ENCODE results near the gene GNPDA1.

Gene GNPDA1

DNA sequence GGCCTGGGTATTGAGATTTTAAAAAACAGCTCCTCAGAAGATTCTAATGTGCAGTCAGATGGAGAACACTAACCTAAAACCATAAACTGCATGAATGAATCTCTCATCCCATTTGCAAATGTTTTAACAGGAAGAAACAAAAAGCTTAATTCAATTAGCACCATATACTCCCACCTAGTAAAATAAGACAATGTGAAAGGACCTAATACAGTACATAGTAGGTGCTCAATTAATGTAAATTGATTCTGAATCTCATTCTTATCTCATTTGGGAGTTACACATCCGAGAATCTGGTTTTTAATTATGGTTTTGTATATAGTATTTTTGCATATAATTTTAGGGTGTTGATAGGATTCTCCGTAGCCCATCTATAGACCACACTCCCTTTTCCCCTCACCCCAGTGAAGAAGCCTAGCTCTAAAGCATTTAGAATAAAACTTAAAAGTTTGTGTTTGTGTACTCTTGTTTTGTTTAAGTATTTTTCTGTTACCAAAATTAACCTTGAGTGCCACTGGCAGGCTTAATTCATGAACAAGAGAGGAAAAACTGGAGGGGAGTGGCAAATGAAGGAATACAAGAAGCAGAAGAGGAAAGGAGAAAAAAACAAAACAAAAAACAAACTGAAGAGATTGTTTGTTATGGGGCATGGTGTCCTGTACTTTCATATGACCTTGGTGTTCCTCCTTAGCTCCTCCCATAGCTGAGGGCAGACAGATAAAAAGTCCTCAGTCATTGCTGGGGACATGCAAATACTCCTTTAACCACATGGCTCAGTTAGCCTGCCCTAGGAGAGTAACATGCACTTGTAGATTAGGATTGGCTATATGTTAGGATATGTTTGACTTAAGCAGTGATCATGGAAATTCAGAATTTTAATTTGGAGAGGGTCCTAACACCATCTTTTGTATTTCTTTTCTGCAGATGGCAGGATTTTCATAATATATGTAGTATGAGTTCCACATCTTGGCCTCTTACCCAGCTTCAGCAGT lies 42.8 kb downstream of the GNPDA1 start:
- no peak for TF ChIP-seq JUND (IDR thresholded peaks at IDR 0.05; ENCODE audit: low read depth)
- peak in 1 of 2 experiments; percentile 26 for DNase-seq (ENCODE audit: low read depth in 1 of 2, low spot score in 1 of 2)

DNA sequence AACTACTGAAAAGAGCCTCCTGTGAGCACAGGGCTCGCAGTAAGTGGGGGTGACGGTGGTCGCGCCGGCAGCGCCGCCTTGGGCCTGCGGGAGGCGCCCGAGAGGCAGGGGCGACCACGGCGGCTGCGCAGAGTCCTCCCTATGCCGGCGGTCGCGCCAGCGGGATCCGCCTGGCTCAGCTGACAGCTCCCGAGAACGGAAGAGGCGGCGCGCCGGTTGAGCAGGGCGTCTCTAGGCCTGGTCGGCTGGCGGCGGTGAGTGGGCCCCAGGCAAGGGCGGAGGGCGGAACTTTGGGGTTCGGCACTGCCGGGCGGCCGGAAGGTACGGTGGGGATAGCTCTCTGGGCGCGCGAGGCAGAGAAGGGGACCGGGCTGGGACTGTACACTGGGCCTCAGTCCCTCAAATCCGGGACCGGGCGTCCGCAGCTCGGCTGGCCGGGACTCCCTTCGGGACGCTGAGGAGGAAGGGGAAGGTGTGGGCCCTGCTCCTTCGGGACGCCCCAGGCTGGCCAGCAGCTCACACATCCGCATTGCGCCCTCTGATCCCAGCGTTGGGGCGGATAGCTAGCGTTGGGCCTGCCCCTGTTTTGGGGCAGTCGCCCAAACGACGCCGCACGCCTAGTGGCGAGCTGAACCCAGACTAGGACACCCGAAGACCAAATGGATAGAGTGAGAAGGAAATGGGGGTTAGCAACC lies 43.8 kb downstream of the GNPDA1 start, which contains the start of gene RNF14:
Gene RNF14, plus strand, starts transcription at position 192 of the 695 bp plus-strand sequence. CDS start 4,484 bp downstream, outside the sequence.
- TF ChIP-seq JUND (IDR thresholded peaks at IDR 0.05; ENCODE audit: low read depth) = no peak
- peak; percentile 93 to 95 for DNase-seq (ENCODE audit: low read depth in 1 of 2, low spot score in 1 of 2)
- in situ Hi-C loops (cut with HindIII; ENCODE audit: low pct_unique_long_range_greater_than_20kb, low sequenced_read_pairs) = no loop called here

More for the DNA sequence above, 42.8 kb downstream of the GNPDA1 start:
- in situ Hi-C loops (cut with HindIII; ENCODE audit: low pct_unique_long_range_greater_than_20kb, low sequenced_read_pairs) = no loop called here

DNA sequence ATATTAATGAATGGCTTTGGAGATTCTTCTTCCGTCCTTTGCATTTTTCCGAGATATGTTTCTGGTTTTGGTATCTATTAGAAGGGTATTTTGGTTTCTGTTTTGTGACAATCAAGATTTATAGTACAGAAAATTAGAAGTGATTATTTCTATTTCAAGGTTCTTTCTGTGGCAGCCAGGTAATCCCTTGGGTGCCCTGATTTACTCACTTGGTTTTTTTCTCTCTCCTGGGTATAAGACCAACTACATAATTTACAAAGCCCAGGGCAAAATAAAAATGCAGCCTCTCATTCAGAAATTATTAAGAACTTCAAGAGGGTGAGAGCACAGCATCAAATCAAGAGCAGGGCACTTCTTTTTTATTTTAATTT lies 45.9 kb downstream of the GNPDA1 start:
- in situ Hi-C loops (cut with HindIII; ENCODE audit: low pct_unique_long_range_greater_than_20kb, low sequenced_read_pairs) = no loop called here
- no peak for TF ChIP-seq JUND (IDR thresholded peaks at IDR 0.05; ENCODE audit: low read depth)
- DNase-seq (ENCODE audit: low read depth in 1 of 2, low spot score in 1 of 2) = no peak

DNA sequence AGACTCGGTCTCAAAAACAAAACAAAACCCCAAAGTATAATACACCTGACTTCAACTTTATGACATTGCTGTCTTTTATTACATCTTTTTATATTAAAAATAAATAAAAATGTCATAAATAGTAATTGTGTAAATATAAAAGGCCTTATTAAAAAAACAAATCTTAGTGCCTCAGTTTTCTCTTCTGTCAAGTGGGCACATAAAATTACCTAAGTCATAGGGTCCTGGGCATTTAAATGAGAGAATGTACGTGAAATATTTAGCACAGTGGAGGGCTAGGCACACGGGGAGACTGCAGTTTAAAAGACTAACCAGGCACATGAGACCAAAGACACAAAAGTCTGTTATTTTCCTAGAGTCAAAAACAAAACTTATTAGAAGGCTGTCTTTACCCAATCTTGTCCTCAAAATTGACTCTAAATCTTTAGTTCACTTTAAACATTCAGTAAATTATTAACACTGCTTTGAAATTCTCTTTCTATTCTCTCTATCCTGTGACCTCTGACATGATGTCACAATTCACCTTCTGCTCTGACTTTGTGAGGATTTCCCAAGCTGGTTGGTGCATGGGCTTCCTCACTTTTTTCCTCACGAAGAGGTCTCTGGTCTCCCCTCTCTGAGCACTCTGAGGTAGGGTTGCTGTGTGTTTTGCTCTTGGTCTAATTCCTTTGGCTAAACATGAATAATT lies 46.4 kb downstream of the GNPDA1 start:
- no peak for TF ChIP-seq JUND (IDR thresholded peaks at IDR 0.05; ENCODE audit: low read depth)
- no peak for DNase-seq (ENCODE audit: low read depth in 1 of 2, low spot score in 1 of 2)
- in situ Hi-C loops (cut with HindIII; ENCODE audit: low pct_unique_long_range_greater_than_20kb, low sequenced_read_pairs) = no loop called here

DNA sequence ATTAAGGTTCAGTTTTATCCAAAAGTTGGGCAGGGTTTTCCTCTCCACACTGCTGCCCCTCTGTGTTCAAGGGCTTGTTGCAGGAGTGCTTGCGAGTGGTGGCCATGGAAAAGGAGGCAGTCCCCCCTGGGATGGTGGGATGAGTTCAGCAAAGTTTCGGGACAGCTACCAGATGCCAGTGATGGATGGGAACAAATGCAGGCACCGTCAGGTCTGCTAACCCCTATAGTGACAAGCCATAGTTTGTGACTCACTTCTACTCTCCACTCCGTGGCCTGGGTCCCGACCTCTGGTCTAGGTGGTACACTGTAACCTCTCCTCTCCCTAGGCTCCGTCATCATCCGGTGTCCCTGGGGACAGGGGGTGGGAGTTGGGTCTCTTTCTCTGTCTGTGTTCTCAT lies 47.8 kb downstream of the GNPDA1 start:
- in situ Hi-C loops (cut with HindIII; ENCODE audit: low pct_unique_long_range_greater_than_20kb, low sequenced_read_pairs) = no loop called here
- TF ChIP-seq JUND (IDR thresholded peaks at IDR 0.05; ENCODE audit: low read depth) = no peak
- DNase-seq (ENCODE audit: low read depth in 1 of 2, low spot score in 1 of 2) = no peak

DNA sequence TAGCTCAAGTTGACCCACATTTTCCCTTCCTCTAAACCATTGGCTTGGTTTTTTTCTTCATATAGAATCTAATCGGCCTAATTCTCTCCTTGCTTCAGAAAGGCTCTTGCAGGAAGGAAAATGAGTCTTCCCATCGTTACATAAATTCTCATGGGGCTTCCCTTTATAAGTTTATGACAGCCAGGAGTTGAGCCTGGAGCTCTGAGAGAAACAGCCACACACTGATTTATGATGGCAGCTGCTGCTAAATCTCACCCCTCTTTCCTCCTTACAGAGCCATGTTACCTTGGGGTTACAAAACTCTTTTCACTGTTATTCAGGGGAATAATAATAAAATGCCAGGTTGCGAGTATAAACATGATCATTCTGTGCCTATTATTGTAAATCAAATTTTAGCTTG lies 49.1 kb downstream of the GNPDA1 start:
- TF ChIP-seq JUND (IDR thresholded peaks at IDR 0.05; ENCODE audit: low read depth) = no peak
- DNase-seq (ENCODE audit: low read depth in 1 of 2, low spot score in 1 of 2) = no peak
- in situ Hi-C loops (cut with HindIII; ENCODE audit: low pct_unique_long_range_greater_than_20kb, low sequenced_read_pairs) = no loop called here

DNA sequence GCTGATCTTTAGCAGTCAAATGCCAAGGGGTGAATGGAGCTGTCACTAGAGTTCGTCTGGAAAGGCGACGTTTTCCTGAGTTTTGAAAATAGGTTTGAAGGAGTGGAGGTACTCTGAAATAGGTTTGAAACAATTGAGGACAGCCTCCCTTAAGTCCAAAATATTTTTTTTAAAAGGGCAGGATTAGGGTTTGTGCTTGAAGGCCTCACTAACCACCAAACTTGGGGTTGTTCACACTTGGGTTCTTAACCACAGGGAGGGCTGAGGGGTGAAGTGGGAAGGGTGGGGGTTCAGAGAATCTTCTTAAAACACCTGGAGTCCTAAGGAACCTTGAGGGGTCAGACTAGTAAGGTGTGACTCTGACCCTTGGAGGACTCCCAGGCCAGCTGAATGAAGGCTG lies 51.4 kb downstream of the GNPDA1 start:
- in situ Hi-C loops (cut with HindIII; ENCODE audit: low pct_unique_long_range_greater_than_20kb, low sequenced_read_pairs) = no loop called here
- no peak for TF ChIP-seq JUND (IDR thresholded peaks at IDR 0.05; ENCODE audit: low read depth)
- no peak for DNase-seq (ENCODE audit: low read depth in 1 of 2, low spot score in 1 of 2)

DNA sequence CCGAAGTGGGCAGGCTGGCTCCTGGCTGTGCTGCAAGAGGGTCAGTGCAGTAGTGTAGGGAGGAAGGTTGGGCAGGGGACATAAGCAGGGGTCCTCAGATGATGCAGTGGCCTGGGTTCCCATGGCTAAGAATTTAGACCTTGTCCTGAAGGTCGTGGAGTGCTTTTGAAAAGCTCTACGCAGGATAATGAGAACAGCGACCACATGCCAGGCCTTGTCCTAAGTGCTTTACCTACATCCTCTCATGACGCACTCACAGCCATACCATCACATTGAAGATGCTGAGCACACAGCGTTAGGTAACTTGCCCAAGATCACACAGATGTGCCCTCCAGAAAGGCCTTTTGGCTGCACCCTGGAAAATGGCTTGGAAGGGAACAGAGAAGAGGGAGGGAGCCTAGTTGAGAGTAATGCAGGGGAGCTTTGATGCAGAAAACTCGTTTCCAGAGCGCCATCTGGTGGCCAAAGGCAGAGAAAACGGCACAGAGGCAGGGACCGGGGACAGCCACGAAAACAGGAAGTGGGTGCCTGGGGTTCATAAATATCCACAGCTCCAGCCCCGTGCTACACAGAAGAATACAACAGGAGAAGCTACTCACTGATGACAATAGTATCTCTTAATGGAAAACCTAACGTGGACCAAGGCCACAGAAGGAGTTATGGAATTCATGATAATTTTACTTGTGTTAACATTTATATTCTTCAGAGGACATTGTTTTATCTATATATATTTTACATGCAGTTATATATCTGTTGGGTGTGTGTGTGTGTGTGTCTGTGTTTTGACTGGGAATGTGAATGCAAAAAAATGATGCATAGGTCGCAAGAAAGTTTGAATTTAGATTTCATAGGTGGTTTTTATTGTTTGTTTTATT lies 52.1 kb downstream of the GNPDA1 start:
- DNase-seq (ENCODE audit: low read depth in 1 of 2, low spot score in 1 of 2) = peak; percentile 86 to 93
- in situ Hi-C loops (cut with HindIII; ENCODE audit: low pct_unique_long_range_greater_than_20kb, low sequenced_read_pairs) = no loop called here
- TF ChIP-seq JUND (IDR thresholded peaks at IDR 0.05; ENCODE audit: low read depth) = no peak

DNA sequence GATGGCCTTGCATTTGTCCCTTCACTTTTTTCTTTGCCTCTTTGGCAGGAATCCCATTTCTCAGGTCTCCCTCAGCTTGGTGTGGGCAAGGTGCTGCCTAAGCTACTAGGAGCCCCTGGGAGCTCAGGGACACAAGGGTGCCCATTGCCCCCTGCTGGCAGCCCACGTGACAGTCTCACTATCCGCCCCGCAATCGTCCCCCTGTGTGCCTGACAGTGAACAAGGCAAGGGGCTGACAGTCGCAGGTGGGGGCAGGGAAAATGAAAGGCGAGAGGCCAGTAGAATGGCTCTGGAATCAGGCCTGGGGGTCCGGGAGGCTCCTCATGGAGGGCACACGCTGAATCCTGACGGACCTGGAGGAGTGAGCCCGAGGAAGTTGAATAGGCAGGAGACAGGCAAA lies 52.8 kb downstream of the GNPDA1 start:
- in situ Hi-C loops (cut with HindIII; ENCODE audit: low pct_unique_long_range_greater_than_20kb, low sequenced_read_pairs) = no loop called here
- peak in 1 of 2 experiments; percentile 33 for DNase-seq (ENCODE audit: low read depth in 1 of 2, low spot score in 1 of 2)
- TF ChIP-seq JUND (IDR thresholded peaks at IDR 0.05; ENCODE audit: low read depth) = no peak

DNA sequence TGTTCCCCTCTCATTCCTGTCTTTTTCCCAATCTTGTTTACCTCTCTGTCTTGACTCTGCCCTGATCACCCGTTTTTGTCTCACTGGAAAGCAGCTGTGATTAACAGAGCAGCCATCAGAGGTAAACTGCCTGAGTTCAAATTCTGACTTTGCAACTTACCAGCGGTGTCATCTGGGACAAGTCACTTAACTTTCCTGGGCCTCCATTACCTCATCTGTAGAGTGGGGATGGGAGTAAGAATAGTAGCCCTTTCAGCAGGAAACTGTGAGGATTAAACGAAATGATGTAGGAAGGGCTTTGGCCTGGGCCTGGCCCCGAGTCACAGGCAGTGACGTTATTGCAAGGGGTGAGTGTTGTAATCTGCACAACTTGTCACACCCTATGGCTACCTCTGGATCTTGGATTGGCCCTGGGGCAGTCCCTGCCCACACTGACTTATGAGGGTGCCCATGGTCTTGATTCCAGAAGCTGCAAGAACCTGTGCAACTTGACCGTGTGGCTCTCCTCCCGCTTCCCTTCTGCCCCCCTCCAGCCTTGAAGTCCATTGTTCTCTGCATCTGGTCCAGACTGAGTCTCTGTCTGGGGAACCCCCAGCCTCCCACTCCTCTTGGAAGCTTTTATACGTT lies 54.2 kb downstream of the GNPDA1 start:
- TF ChIP-seq JUND (IDR thresholded peaks at IDR 0.05; ENCODE audit: low read depth) = no peak
- in situ Hi-C loops (cut with HindIII; ENCODE audit: low pct_unique_long_range_greater_than_20kb, low sequenced_read_pairs) = no loop called here
- no peak for DNase-seq (ENCODE audit: low read depth in 1 of 2, low spot score in 1 of 2)

DNA sequence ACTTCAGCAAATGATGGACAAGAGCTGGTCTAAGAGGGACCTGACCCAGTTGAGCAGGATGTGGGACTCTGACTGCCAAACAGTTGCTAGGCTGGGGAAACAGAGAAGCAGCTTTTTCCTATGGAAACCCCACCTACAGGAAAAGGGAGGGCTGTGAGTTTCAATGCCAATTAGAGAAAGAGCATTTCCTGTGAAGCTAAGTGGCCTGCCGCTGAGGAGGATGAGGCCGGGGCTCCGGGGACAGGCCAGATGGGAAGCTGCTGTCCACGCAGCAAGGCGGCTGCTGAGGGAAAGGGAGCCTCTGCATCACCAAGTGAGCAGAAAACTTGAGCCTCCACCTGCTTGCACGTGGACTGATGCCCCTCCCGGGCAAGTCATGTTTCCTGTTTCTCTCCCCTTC lies 54.7 kb downstream of the GNPDA1 start, which contains the start of gene PCDH12:
Gene PCDH12, minus strand, starts transcription at position 90 of the 400 bp plus-strand sequence. CDS start 351 bp downstream, outside the sequence.
- DNase-seq (ENCODE audit: low read depth in 1 of 2, low spot score in 1 of 2) = no peak
- TF ChIP-seq JUND (IDR thresholded peaks at IDR 0.05; ENCODE audit: low read depth) = no peak
- in situ Hi-C loops (cut with HindIII; ENCODE audit: low pct_unique_long_range_greater_than_20kb, low sequenced_read_pairs) = no loop called here
